Fibroblast of skin of left quadriceps (primary cell): ENCODE results near the gene EDIL3.

Source experiments
- DNase-seq, 2 experiments: peaks; one replicate each; pipeline ENCODE4 v3.0.0-alpha.2; 2013; ENCODE audit warnings: low read depth in 2 of 2

Gene EDIL3

DNA sequence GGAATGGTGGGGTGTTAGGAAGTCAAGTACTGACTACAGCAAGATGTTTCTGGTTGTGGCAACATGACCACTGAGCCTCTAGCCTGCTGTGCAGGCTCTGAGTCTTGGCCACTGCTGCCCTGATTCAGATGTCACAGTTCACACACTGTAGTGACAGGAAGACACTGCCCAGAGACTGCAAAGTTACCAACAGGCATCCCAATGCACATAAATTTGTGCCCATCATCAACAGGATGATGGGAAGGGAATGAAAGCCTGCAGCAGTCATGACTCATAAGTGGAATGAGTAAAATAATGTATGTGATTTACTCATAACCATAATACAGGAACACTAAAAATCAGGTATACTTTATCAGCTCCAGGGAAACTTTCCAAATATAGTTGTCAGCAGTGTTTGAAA is 412.4 kb downstream of the EDIL3 start:
- peak; percentile 39 to 47 for DNase-seq

DNA sequence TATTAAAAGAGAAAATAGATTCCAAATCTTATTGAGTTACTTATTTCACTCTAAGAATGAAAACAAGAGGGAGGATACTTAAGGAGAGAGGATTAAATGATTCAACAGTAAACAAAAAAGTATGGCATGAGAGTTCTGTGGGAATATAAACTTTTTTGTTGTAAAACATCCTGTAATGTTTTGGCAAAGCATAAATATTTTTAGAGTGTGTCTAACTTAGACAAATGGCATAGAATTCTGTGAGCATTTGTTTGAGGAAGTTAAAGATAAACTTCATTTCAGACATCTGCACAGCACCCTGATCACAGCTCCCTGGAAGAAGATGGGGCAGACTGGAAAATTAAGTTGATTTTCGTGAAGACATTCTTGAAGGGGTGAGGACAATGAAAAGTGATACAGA is 417.3 kb downstream of the EDIL3 start:
- no peak for DNase-seq

DNA sequence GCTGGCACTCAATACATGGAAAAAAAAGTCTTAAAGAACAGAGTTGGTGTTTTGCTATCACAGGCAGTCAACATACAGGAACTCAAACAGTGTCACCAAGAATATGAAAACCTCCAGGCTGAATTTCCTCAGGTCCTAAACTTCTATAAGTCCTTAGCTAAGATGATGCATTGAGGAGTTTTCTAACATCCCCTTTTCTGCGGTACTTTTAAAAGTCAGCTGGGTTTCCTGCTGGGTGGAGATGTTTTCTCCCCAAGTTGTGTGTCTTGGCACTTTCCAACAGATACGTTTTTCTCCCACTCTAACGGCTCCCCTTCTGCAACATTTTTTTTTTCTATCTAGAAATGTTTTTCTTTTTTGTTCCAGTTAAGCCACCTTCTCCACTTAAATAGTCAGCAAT is 419.2 kb downstream of the EDIL3 start:
- no peak for DNase-seq

DNA sequence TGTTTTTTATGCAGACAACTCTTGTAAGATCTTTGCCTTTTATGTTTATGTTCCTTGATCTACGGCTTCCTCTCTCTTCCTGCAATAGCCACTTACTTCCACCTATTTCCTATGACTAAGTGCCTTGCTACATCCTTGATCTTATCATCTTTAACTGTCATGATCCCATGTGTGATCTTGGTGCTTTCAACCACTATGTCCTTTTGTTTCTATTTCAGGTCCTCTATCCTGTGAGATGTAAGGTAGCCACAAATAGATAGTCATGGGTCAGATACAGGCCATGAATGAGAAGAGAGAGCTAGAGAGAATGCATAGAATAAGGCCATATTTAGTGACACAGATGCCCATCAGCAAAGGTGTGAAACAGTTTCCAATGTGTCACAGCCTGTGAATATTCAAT is 420.4 kb downstream of the EDIL3 start:
- DNase-seq = no peak

DNA sequence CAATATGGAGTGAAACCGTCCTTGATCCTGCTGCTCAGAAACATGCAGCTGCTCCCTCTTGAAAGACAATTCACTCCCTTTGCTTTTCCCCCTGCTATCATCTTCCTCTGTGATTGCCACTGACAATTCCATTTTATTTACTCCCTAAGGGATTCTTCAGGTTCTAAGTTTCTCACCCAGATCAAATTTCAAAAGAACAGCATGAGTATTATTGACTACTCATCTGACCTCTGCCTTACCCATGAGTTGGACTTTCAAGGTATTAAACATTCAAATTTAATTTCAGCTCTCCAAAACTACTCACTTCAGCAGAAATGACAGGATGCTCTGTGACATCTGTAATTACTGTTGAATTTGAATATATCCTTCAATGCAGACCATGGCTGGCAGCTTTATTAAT is 427.5 kb downstream of the EDIL3 start:
- no peak for DNase-seq

DNA sequence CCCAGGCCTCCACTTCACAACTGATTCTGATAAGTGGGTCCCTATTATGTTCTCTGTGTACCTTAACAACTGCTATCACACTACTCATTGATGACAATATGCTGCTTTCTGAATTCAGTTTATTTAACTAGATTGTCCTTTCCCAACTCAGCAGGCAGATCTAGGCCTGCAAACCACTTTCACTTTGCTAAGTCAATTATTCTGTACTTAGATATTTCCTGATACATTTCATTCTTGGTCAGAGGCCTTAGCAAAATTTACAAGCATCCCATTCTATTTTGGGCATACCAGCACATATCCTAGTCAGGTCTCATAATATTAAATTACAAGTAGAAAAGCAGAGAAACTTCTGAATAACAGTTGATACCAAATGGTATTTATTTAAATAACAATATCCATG is 428.3 kb downstream of the EDIL3 start:
- no peak for DNase-seq

DNA sequence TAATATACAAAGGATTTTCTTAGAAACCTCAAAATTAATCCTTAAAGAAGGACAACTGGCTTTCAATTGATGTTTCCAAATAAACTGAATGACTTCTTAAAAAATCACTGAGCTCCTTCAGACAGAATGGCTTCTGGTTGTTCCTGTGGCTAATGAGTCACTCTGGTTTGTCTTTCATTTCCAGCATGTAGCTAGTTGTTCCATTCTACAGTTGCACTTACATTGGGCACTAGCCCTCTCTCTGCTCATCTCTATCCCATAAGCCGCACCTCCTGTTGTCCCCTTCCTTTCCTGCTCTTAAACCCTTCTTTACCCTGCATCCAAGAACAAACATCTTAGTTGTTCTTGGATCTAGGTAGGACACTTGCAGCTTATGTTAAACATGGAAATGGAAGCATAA is 428.8 kb downstream of the EDIL3 start:
- peak in 1 of 2 experiments; percentile 19 for DNase-seq

DNA sequence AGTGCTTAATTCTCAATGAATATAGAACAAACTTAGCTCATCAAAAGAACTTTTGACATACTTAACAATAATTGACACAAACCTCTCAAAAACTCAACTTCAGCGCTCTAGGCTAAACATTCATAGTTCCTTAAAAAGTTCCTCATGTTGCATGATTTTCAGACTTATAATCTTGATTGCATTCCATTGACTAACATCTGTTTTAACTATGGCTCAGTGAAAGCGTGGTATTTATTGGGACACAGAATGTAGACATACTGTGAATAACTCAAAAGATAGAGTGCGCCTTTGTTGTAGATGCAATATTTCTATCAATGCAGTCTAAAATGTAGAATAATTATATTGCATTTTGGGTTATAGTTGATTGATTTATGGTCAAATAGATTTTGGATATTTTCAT is 436.9 kb downstream of the EDIL3 start:
- DNase-seq = peak in 1 of 2 experiments; percentile 10

DNA sequence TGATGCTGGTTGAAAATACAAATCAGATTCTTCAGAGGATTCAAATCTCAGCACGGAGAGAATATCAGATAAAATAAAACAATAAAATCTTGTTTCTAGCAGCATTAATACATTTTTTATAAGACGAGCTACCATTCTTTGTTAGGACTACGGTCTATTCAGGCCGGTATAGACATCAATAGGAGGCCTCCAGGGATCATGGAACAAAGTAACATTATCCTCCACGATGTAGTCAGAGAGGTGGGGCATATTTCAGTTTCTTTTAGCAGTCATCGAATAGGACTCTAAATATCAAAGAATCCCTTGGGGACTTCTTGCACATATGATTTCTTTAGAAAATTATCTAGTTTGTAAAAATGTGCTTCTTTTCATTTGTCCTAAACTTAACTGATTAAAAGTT is 438.2 kb downstream of the EDIL3 start:
- no peak for DNase-seq

DNA sequence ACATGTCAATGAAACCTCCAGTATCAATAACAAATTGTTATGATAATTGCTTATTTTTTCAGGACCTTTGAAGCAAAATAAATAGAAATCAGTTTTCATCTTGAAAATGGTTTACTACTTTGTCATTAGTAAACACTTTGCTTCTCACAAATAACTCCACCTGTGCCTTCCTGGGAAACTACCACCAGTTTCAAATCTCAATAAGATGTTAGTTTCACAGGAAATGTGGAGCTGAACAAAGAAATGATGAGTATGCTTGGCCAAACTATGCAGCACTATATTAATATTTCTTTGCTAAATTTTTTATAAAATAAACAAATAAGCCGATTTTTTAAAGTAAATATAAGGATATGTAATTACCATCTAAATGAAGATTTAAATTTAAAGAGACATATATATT is 442.5 kb downstream of the EDIL3 start:
- no peak for DNase-seq

DNA sequence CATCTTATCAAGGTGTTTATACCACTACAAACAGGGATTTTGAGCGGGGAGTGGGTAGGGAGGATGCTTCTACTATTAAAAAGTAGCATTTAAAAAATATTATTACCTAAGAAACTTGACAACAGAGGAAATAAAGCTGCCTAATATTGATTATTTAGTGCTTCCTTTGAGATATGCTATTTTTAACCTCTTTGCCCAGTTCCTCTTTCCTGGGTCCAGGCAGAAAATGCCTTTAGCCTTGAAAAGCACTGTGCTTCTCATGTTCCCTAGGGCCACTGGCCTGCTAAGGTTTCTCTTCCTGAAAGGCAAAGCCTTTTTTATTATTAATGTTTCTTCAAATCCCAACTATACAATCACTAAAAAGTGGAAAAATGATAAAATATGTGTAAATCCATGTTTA is 446.8 kb downstream of the EDIL3 start:
- DNase-seq = no peak

DNA sequence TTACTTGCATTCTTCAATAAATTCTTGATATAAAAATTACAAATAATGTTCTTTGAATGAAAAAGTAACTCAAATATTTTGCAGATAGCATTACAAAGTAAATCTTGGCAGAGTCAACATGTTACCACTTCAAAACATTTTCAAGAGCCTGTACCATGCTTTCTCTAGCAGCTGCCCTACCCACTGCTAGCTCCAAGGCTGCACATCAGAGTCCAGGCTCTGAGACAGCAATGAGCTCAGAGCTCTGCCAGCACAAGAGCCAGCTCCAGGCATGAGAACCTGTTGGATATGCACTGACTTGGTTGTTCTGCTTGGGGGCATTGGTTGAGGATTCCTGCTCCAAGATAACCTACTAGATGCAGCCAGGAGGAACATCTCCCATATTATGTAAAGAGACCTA is 452.7 kb downstream of the EDIL3 start:
- DNase-seq = no peak

DNA sequence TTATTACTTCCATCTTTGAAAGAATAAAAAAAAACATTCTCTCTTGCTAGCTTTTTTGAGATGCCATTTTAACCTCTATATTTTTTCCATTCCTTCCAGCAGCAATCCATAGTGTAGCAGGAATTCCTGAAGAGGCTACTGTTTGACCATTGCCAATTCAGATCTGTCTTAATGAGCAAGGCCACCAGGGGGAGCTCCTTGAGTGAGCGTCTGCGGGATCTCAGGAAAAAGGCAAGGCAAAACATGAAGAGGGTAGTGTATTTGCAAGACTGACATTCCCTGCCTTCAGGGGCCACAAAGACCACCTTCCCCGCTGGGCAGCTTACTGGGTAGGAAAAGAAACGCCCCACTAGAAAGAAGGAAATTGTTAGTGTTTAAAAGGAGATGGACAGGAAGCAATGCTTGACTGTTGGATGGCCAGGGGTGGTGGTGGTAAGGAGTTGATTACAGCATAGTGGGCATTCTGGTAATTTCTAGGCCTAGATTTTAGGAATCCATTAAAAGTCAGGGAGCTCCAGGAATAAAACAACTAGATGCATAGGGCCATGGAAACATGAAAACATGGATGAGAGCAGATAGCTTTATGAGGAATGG is 457.4 kb downstream of the EDIL3 start:
- peak; percentile 63 to 65 for DNase-seq

DNA sequence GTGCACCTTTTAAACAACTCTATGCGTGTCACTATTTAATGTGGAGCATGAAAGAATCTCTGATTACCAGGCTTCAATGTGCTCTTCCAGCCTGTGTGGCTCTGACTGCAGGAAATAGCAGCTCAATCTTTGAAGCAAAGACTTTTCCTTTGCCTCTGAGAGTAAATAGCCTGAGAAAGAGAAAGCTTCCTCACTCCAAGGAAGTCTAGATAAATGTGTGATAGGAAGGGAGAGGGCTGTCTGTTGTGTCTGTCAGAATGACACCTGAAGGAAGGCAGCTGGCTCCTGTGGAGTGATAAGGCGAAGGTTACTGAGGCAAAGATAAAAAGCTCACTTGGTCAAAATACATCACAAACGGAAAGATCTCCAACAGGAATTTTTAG is 458.7 kb downstream of the EDIL3 start:
- no peak for DNase-seq

DNA sequence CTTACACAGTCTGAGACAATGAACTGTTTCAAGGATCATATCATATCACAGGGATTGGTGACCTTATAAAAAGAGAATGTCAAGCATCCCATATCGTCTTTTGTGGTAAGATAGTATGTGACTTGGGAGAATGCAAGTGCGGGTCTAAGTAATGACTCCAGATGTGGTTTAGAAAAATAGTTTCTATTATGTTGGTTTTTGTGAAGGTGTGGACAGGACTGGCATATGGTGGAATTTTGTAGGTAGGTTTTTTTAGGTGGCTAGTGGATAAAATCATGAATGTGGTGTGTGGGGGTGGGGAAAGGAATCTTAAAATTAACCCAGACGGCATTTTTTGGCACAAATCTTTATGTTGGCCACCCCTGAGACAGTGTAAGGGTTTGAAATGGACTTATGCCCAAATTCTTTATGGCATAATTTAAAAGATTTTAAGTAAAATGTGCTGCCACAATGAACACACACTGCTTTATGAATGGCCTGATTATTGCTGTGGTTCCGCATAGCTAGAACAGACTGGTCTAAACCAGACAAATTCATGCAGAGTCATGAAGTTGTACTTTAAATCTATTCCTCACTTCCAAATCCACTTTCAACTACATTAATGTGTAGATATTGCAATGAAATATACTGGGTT is 459.2 kb downstream of the EDIL3 start:
- peak; percentile 90 to 93 for DNase-seq

DNA sequence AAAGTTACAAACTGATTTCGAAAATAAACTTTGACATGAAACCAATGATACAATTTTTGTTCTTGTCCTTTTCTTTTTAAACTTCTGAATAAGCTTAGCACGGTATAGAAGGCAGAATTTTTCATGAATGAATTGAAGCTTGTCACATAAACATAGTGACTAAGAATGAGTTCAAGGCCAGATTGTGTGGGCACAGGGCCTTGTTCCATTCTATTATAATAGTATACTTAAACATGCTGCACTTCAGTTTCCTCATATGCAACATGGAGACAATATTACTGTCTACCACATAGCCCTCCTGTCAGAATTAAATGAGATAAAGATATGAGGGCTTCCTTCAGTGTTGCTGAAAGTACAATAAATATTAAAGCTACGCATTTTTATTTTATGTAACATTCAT is 459.8 kb downstream of the EDIL3 start:
- DNase-seq = no peak

DNA sequence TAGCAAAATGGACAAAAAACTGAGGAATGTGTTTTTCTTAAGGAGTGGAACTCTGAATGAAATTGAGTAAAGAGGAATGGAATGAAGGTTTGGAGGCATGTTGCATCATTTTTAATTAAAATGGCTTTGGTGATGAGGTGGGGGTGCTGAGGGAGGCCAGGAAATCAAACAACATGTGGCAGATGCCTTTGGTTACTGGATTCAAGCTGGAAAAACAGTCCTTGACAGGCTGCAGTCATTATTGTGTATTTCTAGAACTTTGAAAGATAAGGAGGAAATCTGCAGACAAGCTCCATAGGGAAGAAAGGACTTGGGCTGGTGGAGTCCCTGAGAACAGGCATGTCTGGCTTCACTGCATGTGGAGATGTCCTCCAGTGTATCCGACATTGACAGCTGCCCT is 460.5 kb downstream of the EDIL3 start:
- peak; percentile 84 to 86 for DNase-seq

DNA sequence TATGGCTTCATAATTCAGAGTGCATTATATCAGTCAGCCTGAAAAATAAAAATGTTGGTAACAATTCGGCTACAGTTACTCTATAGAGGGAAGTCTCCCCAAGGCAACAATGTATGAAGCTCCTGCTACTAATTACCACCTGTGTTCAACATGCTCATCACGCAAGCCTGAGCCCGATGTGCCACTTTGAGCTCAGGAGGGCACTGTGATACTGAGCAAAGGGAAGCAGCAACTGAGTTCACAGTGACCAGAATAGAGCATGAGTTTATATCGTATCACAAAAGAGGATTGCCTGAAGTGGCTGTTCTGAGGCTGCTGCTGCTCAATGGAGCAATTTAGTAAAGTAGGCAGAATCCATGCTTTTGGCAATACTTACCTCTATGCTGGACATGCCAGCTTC is 462.0 kb downstream of the EDIL3 start:
- no peak for DNase-seq

DNA sequence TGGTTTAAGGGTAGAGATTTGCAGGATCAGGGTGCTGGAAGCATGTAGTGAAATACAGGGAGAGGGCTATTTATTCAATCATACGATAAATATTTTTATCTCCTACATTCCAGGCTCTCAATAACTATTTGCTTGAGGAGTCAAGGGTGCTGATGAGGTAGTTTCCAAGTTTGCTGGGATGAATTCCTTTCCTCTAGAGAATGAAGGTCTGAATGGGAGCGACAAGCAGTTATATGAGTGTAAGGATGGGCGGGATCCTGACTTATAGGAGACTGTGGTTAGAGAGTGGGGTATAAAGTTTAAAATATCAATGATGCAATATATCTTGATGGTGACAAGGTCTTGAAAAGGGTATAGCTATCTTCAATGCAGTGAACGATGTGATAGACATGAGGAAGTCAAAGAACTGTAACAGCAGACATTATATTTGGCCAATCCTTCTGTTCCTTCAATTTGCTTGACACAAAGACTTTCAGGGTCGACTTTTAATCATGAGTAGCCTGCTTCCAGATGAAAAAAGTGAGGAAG is 462.9 kb downstream of the EDIL3 start:
- DNase-seq = no peak

DNA sequence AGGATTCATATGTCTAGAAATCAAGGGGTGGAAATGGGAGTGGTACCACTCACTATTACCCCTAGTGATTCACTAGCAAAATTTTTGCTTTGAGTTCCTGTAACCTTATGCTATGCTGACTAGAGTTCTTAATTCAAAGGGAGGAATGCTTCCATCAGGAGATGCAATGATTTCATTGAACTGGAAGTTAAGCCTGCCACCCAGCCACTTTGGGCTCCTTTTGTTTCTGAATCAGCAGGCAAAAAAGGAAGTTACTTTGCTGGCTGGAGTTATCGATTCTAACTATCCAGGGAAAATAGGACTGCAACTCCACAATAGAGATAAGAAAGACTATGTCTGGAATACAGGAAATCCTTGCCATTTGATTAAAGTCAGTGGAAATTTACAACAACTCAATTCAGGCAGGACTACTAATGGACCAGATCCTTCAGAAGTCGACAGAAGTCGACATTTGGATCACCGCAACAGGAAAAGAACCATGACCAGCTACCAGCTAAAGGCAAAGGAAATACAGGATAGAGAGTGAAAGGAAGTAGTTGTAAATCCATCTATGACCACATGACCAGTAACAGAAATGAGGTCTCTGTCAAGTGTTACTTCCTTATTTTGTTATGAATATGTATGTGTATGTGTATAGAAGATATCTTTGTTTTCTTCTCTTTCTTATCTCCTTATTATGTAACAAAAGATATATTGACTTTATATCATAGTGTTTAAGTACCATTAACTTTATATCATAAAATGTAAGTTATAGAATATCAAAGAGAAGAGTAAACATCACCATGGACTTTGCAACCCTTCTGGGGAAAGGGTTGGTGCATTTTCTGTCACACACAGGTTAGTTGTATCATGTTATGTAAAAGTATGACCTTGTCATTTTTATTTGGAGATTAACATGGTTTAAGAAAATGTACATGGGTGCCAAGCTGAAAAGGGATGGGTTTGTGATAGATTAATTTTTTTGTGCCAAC is 465.3 kb downstream of the EDIL3 start:
- no peak for DNase-seq

DNA sequence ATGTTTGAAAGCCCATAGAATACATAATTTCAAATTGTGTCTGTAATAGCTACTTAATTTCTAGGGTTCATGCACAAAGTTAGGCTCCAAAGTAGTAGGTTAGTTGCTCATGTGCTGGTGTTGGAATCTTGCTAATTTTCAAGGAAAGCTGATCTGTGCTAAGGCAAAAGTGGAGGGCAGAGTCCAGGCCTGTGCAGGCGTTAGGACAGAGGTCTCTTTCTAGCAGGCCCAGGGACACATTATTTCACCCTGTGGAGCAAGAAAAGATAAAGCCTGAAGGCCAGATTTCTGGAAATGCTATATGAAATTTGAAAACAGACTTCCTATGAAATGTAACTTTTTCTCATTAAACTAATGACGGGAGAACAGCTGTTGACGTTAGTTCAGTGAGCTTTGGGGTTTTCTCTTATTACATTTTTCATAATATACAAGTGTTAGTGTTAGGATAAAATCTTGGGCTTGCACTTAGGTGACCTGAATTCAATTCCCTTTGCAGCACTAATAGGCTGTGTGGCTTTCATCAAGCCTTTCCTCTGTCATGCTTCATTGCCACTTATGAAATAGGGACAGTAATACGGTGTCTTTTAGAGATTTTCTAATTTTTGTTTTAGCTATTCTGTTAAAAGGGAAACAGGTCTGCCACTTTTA is 467.3 kb downstream of the EDIL3 start:
- DNase-seq = no peak
